Epidermal melanocyte (primary cell): ENCODE results near the gene PTPRK.
"Not testable (repeated sequence)": the region's sequence is repeated elsewhere in the genome, so short reads cannot be mapped to it uniquely, and the experiment has no call there.

Experiments
- DNase-seq: peaks from one replicate; pipeline ENCODE4 v3.0.0; 2011; ENCODE audit warnings: low spot score; ENCODE audit not compliant: insufficient read length

Gene PTPRK

DNA sequence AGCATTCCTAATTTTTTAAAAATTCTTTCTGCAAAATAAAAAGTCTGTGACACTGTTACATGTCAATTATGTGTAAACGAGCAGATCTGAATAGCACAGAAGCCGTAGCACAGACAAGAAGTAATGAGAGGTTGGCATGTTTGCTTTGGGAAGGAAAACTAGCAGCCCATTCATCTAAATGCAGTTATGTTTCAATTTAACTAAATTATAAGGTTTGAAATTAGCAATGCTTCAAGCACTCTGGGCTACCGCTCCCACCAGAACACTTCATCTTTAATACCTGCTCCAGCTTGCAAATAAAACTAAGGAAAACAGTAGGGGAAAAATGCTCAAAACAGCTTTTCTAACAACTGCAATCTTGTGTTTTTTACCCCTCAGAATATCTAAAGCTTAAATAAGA lies 73.9 kb downstream of the PTPRK start:
- no peak for DNase-seq

GRCh38 chr6:128443553-128443952 lies 76.8 kb downstream of the PTPRK start:
- no peak for DNase-seq

DNA sequence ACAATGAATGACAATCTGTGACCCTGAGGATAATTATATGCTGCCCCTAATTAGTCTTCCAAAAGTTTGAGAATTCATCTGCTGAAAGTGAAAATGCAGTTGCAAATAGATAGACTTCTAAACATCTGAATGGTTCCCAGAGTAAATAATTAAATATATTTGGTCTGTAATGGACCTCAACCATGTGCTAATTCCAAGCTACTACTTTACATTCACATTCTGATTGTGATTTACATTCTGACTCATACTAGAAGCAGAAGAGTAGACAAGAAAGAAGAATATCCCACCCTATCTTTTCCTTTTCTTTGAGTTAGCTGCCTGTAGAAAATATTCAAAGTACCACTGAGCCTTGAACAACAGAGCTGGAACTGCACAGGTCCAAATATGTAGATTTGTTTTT lies 80.8 kb downstream of the PTPRK start:
- no peak for DNase-seq

DNA sequence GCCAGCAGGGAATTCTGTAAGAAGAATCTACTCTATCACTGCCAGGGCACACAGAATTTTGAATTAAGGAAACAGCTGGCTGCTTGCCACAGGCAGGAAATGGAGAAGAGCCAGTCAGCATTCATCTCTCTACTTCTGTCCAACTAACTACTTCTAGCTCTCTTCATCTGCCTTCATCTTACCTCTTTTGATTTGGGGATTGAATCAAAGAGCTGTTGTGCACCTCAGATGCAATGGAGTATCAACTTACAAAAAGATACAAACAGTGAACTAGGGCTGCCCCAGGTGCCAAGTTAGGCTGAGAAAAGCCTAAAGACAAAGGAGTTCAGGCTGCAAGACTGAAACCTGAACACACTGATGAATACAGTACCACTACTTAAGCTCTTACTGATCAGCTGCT lies 82.0 kb downstream of the PTPRK start:
- no peak for DNase-seq

GRCh38 chr6:128437685-128438084 lies 82.7 kb downstream of the PTPRK start:
- no peak for DNase-seq

DNA sequence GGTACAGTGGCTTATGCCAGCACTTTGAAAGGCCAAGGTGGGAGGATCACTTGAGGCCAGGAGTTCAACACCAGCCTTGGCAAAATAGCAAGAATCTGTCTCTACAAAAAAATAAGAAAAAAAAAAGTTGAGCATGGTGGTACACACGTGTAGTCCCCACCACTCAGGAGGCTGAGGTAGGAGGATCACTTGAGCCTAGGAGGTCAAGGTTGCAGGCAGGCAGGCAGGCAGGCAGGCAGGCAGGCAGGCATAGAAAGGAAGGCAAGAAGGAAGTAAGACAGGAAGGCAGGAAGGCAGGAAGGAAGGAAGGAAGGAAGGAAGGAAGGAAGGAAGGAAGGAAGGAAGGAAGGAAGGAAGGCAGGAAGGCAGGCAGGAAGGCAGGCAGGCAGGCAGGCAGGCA lies 85.6 kb downstream of the PTPRK start:
- DNase-seq, result not testable (repeated sequence)

DNA sequence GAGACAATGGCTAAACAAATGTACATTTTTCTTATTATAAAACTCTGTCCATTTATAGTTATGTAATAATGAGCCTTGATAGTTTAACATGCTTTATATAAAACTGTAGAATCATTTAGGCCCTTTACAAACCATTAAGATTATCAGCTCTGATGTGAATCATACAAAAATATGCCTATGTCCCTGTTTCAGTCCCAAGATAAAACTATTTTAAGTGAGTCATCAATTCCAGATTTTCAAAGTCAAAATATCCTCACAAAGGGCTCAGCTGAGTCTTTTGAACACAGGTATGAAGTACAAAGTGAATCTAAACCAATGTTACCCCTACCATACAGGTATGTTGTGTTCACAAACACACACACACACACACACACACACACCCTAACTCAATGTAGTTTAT lies 88.0 kb downstream of the PTPRK start:
- no peak for DNase-seq

GRCh38 chr6:128427139-128427538 lies 93.3 kb downstream of the PTPRK start:
- no peak for DNase-seq

DNA sequence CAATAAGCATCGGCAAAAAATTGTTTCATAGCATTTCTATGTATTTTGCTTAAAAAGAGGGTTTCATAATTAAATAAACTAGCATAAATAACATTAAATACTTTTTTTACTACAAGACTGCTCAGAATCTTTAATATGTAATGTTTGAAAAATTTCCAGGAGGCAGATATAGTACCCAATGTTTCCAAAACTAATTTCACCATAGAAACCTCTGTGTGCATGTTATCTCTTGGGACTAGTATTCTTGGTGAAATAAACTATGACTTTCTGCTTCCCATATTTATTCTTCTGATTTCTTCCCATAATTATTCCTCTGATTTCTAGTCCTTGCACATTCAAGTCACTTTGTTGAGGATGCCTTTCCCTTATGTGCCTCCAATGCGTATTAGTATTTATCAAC lies 94.5 kb downstream of the PTPRK start:
- no peak for DNase-seq

DNA sequence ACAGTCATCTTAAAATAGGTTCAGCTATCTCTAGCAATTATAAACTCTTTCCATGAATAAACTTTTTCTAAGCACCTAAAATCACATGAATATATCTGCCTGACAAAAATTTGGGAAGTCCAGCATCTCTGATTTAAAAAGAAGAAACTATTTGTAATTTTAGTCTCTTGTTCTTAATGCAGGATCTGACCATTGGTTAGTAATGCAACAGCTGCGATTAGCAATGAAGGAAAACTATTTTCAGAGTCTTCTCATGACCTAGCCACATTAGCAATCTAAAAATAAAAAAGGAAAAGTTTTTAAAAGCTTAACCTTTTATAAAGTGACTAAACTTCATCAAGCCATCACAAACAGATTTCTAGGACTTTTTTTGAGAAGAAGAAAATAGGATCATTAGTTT lies 97.5 kb downstream of the PTPRK start:
- no peak for DNase-seq

DNA sequence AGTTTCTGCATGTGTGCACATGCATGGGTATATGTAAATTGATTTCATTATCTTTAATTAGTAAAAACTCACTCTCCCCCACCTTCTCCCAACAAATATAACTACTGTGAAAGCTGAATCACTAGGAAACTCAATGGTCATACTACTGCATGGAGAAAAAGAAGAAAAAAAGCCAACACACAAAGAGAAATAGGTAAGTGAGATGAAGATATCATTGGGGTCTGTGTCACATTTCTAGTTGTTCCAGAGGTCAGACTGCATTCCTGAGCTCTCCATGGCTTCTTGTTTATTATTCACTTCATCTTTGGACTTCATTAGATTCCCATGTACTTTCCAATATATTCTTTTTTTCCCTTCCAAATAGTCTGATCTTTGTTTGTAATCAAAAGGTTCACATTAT lies 98.2 kb downstream of the PTPRK start:
- DNase-seq, result no peak

- no peak for DNase-seq
Measured at GRCh38 chr6:128421788-128422187, 98.6 kb downstream of the PTPRK start.

DNA sequence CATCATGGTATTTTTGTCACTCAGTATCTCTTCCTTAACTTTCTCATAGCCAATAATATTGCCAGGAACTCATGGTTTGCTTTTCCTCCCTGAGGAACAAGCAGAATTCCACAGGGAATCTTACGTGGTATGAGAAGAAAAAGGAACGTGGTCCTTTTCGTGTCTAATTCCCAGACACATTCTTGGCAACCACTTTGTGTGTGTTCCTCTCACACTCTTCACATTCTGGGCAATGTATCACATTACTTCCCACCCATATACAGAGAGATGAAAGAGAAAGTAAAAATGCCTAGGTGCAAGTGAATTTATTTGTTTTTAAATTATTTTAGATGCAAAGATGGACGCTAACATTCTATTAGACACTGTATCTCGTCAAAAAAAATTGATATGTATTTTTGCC lies 102.7 kb downstream of the PTPRK start:
- DNase-seq, result no peak

DNA sequence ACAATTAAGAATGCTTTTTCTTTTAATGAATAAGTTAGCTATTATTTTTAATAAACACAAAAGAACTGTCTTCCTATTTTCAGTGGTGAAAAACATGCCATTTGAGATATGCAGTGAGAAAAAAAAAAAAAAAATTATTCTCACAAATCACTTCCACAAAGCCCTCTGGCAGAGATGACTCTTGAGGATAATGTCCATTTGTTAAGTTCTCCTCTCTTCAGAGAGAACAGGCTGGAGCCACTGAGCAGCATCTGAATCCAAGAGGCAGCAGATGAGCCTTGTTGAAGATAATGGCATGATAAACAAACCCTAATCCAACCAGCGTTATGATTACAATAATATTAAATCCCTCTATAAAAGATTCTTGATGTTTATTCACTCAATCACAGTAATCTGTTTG lies 105.0 kb downstream of the PTPRK start:
- DNase-seq, result no peak

DNA sequence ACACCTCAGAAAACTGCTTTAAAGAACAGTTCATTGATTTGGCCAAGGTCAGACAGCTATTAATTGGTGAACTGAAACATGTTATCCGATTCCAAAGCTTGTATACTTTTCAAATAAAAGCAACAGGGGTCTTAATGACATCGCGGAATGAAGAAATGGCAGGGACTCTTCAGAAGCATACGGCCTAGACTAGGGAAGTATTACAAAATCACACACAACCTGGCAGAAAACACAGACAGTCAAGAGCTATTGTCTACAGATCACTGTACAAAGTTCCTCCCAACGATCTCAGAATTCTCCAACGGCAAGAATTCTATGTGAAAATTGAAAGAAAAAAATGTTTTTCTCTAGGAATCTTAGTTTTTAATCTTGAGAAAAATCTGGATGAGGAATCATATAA lies 105.5 kb downstream of the PTPRK start:
- no peak for DNase-seq

DNA sequence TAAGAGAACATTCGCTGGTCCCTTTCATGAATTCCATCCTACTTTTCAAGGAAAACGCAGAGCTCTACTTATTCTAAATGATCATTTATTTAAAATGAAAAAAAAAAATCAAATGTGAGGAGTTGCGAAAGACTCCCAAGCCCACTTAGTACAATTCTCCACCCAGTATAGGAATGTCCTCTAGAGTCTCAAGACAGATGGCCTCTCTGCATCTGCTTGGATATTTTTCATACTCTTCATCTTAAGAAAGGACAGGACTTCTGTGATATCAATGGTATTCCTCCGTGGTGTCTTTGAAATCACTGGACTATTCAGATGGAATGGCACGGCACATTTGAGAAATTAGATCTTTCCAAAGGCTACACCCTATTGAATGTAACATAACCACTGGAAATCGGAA lies 107.1 kb downstream of the PTPRK start:
- DNase-seq, result no peak

DNA sequence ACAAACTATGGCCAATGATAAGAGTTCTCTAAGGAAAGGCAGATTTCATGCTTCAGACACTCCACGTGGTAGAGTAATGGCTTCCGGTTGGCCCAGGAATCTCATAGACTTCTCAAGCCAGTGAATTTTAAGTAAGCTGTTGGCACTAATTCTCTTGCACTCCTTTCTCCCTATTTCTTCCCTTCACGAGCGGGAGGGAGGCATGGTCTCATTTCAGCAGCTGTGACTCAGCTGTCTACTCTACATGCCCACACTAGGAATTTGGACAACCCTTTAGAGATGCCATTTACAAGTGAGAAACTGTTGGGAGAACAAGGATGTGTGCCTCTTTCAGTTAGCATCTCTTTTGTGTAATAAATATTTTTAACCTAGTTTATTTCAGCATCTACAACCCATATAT lies 107.7 kb downstream of the PTPRK start:
- DNase-seq, result no peak

DNA sequence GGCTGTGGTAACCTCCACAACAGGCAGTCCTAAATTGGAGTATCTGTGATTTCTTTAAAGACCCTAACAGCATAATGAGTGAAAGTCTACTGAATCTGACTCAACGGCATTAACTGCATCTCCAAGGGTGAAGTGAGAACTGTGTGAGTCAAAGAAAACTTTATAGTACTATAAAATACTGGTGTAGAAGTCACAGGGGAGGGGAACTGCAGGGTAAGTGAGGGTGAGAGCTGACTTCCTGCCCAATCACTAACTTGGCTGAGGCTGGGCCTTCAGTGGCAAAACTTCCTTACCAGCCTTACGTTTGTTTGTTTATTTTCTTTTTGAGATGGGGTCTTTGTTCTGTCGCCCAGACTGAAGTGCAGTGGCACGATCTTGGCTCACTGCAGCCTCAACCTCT lies 109.8 kb downstream of the PTPRK start:
- no peak for DNase-seq

DNA sequence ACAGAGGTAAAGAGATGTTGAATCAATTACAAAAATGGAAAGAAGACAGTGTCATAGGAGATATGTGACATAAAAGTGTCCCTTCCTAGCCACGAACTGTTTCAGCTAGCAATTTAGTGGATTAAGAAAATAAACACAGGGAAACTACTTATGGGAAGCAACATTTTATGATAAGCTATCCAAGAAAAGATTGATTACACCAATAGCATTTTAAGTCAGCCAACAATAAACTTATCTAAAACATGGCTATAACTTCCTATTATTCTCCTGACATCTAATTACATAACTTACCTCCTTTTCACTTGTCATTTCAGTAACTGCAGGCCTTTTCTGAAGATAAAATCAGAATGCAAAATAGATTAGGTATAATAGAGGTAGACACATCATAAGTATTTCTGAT lies 111.4 kb downstream of the PTPRK start:
- no peak for DNase-seq

DNA sequence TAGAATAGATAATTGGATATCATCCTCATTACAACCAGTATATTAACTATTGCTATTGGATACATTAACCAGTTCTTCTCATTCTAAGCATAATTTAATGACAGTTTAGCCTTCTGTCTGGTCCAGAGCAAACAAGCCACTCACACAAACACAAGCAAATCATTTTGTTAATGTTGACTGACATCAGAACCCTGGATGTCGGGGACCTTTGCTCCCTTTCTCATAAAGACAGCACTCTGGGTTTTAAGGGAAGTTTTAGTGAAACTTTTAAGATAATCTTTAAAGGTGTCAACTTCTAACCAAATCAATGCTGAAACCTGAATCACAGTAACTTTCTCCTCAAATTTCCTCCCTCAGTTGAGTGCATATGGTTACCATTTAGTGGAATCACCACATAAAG lies 113.9 kb downstream of the PTPRK start:
- no peak for DNase-seq

GRCh38 chr6:128403618-128404444 lies 116.6 kb downstream of the PTPRK start:
- DNase-seq, result no peak

DNA sequence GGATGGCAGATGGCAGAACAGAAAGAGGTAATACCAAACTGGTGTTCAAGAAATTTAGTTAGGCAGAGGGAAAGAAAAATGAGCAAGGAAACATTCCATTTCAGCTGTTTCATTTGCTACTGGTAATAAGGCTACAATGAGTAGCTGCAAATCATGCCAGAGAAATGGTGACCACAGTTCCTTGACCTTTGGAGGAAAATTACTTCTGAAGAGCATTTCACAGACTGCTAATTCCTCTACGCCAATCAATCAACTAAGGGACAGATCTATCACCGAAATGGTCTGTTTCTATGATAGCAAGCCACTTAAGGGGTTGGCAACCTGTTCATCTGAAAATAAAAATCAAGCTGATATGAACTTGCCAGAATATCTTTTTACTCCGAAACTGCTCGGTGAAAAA lies 119.5 kb downstream of the PTPRK start:
- no peak for DNase-seq

- no peak for DNase-seq
Measured at GRCh38 chr6:128397996-128398395, 122.4 kb downstream of the PTPRK start.

DNA sequence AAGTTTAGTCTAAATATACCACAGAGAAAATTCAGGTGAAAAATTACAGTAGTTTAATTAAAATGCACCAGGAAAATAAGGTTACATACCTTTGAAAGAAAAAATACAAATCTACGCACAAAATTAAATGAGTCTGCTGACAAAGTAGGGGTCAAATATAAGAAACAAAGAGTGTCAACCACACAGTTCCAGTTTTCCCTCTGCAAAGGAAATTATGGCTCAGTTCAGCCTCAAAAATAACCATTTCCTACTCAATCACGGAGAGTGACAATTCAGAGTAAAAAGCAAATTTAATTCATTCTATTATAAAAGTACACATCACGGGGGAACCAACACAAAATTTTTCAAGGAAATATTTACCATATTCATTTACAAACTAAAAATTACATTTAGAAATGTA lies 124.8 kb downstream of the PTPRK start:
- DNase-seq, result no peak
